GM12875 (cell line): ENCODE data around the gene ZCCHC4.

Source experiments
- H3K4me3 ChIP-seq: one replicate; pipeline ENCODE4 v1.5.1; 2011; ENCODE audit warnings: low read depth, low read length, control low read depth
- CTCF ChIP-seq: IDR thresholded peaks from 2 replicates; pipeline ENCODE4 v1.5.1; 2011; ENCODE audit warnings: low read depth, mild to moderate bottlenecking, control low read depth, inconsistent platforms, low read length, moderate library complexity, borderline replicate concordance; ENCODE audit not compliant: insufficient read depth

Gene ZCCHC4

GRCh38 chr4:25397305-25397704 is 84.7 kb downstream of the ZCCHC4 start:
- TF ChIP-seq CTCF: no peak
- H3K4me3 ChIP-seq: no peak overlapping the region

- TF ChIP-seq CTCF: no peak
- H3K4me3 ChIP-seq: no peak overlapping the region
These were observed 86.9 kb downstream of the ZCCHC4 start for GRCh38 chr4:25399510-25399909.

- no peak for TF ChIP-seq CTCF
- no peak overlapping the region for H3K4me3 ChIP-seq
These were observed 88.5 kb downstream of the ZCCHC4 start for GRCh38 chr4:25401066-25401465.

GRCh38 chr4:25402521-25402920 is 89.9 kb downstream of the ZCCHC4 start:
- no peak overlapping the region for H3K4me3 ChIP-seq
- no peak for TF ChIP-seq CTCF

- no peak for TF ChIP-seq CTCF
- H3K4me3 ChIP-seq: no peak overlapping the region
These were observed 91.1 kb downstream of the ZCCHC4 start for GRCh38 chr4:25403699-25404098.

- no peak overlapping the region for H3K4me3 ChIP-seq
- TF ChIP-seq CTCF: no peak
These were observed 92.9 kb downstream of the ZCCHC4 start for GRCh38 chr4:25405453-25405852.

- no peak overlapping the region for H3K4me3 ChIP-seq
- no peak for TF ChIP-seq CTCF
These were observed 93.6 kb downstream of the ZCCHC4 start for GRCh38 chr4:25406081-25406692.
